ENCODE measurements around the gene TBC1D32.
"Not testable (repeated sequence)": the region's sequence is repeated elsewhere in the genome, so short reads cannot be mapped to it uniquely, and the experiment has no call there.

TBC1D32 gene

DNA sequence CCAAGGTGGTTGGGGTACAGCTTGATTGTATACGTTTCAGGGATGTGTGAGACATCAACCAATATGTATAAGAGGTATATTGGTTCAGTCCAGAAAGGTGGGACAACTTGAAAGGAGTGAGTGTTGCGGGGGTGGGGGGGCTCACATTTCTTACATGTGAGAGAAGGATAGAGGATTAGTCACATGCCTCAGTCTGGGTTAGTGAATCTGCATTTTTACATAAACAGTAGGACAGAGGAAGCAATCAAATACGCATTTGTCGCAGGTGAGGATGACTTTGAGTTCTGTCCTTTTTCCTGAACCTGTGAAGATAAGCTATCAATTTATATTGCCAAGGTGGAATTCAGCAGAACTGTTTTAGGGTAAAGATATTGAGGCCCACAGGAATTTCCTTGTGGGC is 42.1 kb upstream of the TBC1D32 start:
- Histone ChIP-seq H3K27me3 (ENCODE audit: control insufficient read depth, low read length) (no peaks in the 10 kb centered on the region), H3K4me1 (ENCODE audit: control insufficient read depth, low read length) (no peaks in the 10 kb centered on the region), H3F3A (ENCODE audit: control insufficient read depth, insufficient read depth) (no peaks in the 10 kb centered on the region), H3K4me2 (ENCODE audit: low read length) (no peak overlapping the region), H3K36me3 (ENCODE audit: control insufficient read depth, low read length) (no peaks in the 10 kb centered on the region), H3K9me3 (ENCODE audit: control insufficient read depth, insufficient read depth, low read length) (no peaks in the 10 kb centered on the region), H3K9me2 (replicated peaks; ENCODE audit: control insufficient read depth, low read length) (no peaks in the 10 kb centered on the region), H3K79me2 (ENCODE audit: control insufficient read depth, low read length) (no peaks in the 10 kb centered on the region), H4K20me1 (ENCODE audit: control insufficient read depth, insufficient read depth, low read depth, low read length) (no peaks in the 10 kb centered on the region), H3K4me3 (ENCODE audit: low read length) (no peak overlapping the region), H3K27ac (ENCODE audit: low read depth, low read length) (no peak overlapping the region)
- TF ChIP-seq EZH2phosphoT487 (IDR thresholded peaks at IDR 0.05; ENCODE audit: borderline replicate concordance, low read length) = no peak
- TF ChIP-seq, protein P1, sequence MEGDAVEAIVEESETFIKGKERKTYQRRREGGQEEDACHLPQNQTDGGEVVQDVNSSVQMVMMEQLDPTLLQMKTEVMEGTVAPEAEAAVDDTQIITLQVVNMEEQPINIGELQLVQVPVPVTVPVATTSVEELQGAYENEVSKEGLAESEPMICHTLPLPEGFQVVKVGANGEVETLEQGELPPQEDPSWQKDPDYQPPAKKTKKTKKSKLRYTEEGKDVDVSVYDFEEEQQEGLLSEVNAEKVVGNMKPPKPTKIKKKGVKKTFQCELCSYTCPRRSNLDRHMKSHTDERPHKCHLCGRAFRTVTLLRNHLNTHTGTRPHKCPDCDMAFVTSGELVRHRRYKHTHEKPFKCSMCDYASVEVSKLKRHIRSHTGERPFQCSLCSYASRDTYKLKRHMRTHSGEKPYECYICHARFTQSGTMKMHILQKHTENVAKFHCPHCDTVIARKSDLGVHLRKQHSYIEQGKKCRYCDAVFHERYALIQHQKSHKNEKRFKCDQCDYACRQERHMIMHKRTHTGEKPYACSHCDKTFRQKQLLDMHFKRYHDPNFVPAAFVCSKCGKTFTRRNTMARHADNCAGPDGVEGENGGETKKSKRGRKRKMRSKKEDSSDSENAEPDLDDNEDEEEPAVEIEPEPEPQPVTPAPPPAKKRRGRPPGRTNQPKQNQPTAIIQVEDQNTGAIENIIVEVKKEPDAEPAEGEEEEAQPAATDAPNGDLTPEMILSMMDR (IDR thresholded peaks at IDR 0.05; ENCODE audit: low read depth, low read length, poor library complexity, severe bottlenecking) = no peak

DNA sequence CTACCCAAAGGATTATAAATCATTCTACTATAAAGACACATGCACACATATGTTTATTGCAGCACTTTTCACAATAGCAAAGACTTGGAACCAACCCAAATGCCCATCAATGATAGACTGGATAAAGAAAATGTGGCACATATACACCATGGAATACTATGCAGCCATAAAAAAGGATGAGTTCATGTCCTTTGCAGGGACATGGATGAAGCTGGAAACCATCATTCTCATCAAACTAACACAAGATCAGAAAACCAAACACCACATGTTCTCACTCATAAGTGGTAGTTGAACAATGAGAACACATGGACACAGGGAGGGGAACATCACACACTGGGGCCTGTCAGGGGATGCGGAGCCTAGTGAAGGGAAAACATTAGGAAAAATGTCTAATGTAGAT is 39.9 kb upstream of the TBC1D32 start:
- not testable (repeated sequence) for H3F3A ChIP-seq (ENCODE audit: control insufficient read depth, insufficient read depth); H3K4me2 ChIP-seq (ENCODE audit: low read length); H3K36me3 ChIP-seq (ENCODE audit: control insufficient read depth, low read length); H3K27me3 ChIP-seq (ENCODE audit: control insufficient read depth, low read length); H3K27ac ChIP-seq (ENCODE audit: low read depth, low read length); H3K79me2 ChIP-seq (ENCODE audit: control insufficient read depth, low read length); H3K4me3 ChIP-seq (ENCODE audit: low read length); H3K9me2 ChIP-seq (replicated peaks; ENCODE audit: control insufficient read depth, low read length); H4K20me1 ChIP-seq (ENCODE audit: control insufficient read depth, insufficient read depth, low read depth, low read length); H3K9me3 ChIP-seq (ENCODE audit: control insufficient read depth, insufficient read depth, low read length); H3K4me1 ChIP-seq (ENCODE audit: control insufficient read depth, low read length)

DNA sequence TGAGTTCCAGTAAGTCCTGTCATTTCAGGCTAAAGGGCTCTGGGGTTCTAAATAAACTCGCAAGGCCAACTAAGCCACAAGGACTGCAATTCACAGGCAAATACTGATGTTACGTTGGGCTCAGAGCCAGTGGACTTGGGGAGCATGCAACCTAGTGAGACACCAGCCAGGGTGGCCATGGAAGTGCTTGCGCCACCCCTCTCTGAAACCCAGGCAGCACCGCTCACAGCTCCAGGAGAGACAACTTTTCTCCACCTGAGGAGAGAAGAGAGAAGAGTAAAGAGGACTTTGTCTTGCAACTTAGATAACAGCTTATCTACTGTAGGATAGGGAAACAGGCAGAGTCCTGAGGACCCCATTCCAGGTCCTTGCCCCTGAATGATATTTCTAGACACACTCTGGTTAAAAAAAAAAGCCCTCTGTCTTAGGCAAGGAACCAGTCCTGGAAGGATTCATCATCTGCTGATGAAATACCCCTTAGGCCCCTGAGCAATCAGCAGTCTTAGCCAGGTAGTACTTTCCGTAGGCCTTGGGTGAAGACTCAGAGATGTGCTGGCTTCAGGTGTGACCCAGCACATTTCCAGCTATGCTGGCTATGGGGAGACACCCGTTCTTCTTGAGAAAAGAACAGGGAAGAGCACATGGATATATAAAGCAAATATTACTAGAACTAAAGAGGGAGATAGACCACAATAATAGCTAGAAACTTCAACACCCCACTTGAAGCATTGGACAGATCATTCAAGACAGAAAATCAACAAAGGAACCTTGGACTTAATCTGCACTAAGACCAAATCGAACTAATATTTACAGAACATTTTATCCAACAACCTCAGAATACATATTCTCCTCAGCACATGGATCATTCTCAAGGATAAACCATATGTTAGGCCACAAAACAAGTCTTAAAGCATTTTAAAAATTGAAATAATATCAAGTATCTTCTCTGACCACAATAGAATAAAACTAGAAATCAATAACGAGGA is 31.5 kb upstream of the TBC1D32 start:
- H3K27ac ChIP-seq (ENCODE audit: low read depth, low read length) = no peak overlapping the region
- H3F3A ChIP-seq (ENCODE audit: control insufficient read depth, insufficient read depth) = no peaks in the 10 kb centered on the region
- no peaks in the 10 kb centered on the region for H4K20me1 ChIP-seq (ENCODE audit: control insufficient read depth, insufficient read depth, low read depth, low read length)
- H3K4me1 ChIP-seq (ENCODE audit: control insufficient read depth, low read length) = no peaks in the 10 kb centered on the region
- TF ChIP-seq EZH2phosphoT487 (IDR thresholded peaks at IDR 0.05; ENCODE audit: borderline replicate concordance, low read length) = no peak
- TF ChIP-seq, protein P1 (IDR thresholded peaks at IDR 0.05; ENCODE audit: low read depth, low read length, poor library complexity, severe bottlenecking) = no peak
- H3K4me2 ChIP-seq (ENCODE audit: low read length) = no peak overlapping the region
- no peaks in the 10 kb centered on the region for H3K36me3 ChIP-seq (ENCODE audit: control insufficient read depth, low read length)
- H3K9me3 ChIP-seq (ENCODE audit: control insufficient read depth, insufficient read depth, low read length) = no peaks in the 10 kb centered on the region
- no peaks in the 10 kb centered on the region for H3K9me2 ChIP-seq (replicated peaks; ENCODE audit: control insufficient read depth, low read length)
- no peaks in the 10 kb centered on the region for H3K27me3 ChIP-seq (ENCODE audit: control insufficient read depth, low read length)
- no peak overlapping the region for H3K4me3 ChIP-seq (ENCODE audit: low read length)
- no peaks in the 10 kb centered on the region for H3K79me2 ChIP-seq (ENCODE audit: control insufficient read depth, low read length)

DNA sequence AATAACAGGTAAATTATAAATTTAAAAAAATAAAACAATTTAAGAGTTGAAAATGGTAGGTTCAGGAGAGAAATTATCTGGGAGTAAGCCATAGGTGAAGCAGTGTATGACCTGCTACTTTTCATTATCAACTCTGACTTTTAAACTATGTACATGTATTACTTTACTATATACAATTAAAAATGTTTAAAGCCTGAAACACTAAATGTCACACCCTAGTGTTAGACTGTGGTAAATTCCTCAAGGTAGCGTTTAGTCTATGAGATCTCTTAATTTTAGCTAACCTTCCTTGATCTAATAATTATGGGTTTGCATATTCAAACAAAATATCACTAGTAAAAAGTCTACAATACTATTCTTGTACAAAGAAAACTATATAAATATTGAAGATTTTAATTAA is 22.3 kb upstream of the TBC1D32 start:
- no peaks in the 10 kb centered on the region for H3K79me2 ChIP-seq (ENCODE audit: control insufficient read depth, low read length)
- no peak overlapping the region for H3K4me2 ChIP-seq (ENCODE audit: low read length)
- no peak overlapping the region for H3K27ac ChIP-seq (ENCODE audit: low read depth, low read length)
- no peaks in the 10 kb centered on the region for H3K27me3 ChIP-seq (ENCODE audit: control insufficient read depth, low read length)
- H3K4me3 ChIP-seq (ENCODE audit: low read length) = no peak overlapping the region
- H3K4me1 ChIP-seq (ENCODE audit: control insufficient read depth, low read length) = no peaks in the 10 kb centered on the region
- no peaks in the 10 kb centered on the region for H3K36me3 ChIP-seq (ENCODE audit: control insufficient read depth, low read length)
- no peaks in the 10 kb centered on the region for H3K9me2 ChIP-seq (replicated peaks; ENCODE audit: control insufficient read depth, low read length)
- no peaks in the 10 kb centered on the region for H3K9me3 ChIP-seq (ENCODE audit: control insufficient read depth, insufficient read depth, low read length)
- no peaks in the 10 kb centered on the region for H3F3A ChIP-seq (ENCODE audit: control insufficient read depth, insufficient read depth)
- no peaks in the 10 kb centered on the region for H4K20me1 ChIP-seq (ENCODE audit: control insufficient read depth, insufficient read depth, low read depth, low read length)
- TF ChIP-seq, protein P1 (IDR thresholded peaks at IDR 0.05; ENCODE audit: low read depth, low read length, poor library complexity, severe bottlenecking) = no peak
- no peak for TF ChIP-seq EZH2phosphoT487 (IDR thresholded peaks at IDR 0.05; ENCODE audit: borderline replicate concordance, low read length)

All from DOHH2 (cell line).